GM18520 (cell line): Measurements from ENCODE around the gene RRP15.

Experiments used
- ATAC-seq: cut with Tn5 transposase; IDR thresholded peaks from one replicate; pipeline ENCODE4 v1.9.1; 2021; ENCODE audit not compliant: unreplicated experiment

The RRP15 gene

DNA sequence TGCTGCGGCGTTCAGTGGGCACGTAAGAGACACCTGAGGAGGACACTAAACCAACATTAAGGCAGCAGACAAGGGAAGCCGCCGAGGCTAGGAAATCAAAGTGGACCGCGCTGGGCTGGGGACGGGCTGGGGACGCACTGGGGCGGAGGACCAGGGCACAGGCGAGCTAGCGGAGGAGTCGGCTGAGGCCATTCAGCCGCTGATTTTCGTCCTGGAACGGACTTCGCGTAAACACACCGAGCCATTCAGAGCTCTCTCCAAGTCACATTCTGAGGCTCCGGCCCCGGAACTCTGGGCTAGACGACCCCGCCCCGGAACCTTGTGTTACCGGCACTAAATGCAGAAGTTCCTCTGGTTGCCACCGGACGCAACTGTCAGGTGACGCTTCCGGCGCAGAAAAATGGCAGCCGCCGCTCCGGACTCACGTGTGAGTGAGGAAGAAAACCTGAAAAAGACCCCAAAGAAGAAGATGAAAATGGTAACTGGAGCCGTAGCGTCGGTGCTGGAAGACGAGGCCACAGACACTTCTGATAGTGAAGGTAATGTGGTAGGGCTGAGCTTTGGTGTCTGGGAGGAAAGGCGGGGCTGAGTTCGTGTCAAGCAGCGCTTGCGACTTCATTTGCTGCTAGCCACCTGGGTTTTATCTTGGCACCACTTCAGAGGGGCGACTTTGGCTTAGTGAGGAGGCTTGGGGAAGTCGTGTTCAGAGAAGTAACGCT, at the start of gene RRP15:
Gene RRP15, plus strand, starts transcription at position 377 of the 719 bp plus-strand sequence. Its CDS starts 24 bp downstream, at position 401.
- ATAC-seq, result peak; percentile 99

GRCh38 chr1:218242171-218242570, 42.9 kb upstream of the RRP15 start:
- ATAC-seq, result no peak

GRCh38 chr1:218247339-218247738, 37.8 kb upstream of the RRP15 start:
- no peak for ATAC-seq

GRCh38 chr1:218249338-218250140, 35.6 kb upstream of the RRP15 start:
- ATAC-seq, result no peak

- ATAC-seq, result no peak
Observed at GRCh38 chr1:218250492-218250891, 34.6 kb upstream of the RRP15 start.

DNA sequence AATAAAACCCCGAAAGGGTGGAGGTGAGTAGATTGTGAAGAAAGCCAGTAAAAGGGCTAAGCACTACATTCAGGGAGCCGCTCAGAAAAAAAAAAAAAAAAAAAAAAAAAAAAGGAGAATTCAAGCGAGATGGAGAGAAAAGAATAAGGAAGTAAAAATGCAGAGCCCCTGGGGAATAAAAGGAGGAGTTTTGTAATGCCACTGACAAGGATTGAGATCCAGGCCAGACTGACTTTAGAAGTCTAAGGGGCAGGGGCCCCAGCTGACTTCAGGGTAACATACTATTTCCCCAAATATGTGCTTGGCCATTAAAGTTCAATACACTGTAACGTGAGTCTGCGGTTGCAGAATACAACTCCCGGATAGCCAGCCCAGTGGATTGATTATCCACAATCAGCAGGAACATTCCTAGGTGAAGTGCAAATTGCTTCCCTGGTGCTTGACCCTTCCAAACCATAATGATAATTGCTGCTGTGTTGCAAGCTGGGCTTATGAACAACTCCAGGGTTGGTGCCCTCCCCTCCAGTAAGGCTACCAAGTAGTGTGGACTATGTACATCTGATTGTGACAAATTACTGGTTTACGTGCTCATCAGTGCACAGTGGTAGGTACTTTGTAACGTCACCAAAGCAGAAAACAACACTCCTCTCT, 30.7 kb upstream of the RRP15 start:
- ATAC-seq, result no peak

GRCh38 chr1:218255090-218255489, 30.0 kb upstream of the RRP15 start:
- ATAC-seq, result no peak

- ATAC-seq, result no peak
Observed at GRCh38 chr1:218257371-218257770, 27.7 kb upstream of the RRP15 start.

DNA sequence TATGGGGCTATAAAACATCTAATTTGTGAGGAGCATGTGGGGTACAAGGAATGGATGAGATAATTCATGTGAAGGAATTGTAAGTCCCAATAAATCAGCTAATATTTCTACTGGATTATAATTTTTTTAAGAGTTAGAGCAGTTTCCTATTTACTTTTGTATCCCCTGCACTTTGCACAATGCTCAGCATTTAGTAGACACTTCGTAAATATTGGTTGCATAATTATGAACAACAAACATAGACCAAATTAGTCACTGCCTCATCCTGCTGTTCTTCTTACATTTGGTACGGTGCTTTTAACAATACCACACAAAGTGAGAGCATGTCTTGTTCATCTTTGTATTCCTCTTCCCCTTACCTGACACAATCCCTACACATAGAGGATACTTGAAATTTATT, 27.1 kb upstream of the RRP15 start:
- ATAC-seq, result no peak

GRCh38 chr1:218259339-218259738, 25.8 kb upstream of the RRP15 start:
- no peak for ATAC-seq

- no peak for ATAC-seq
Observed at GRCh38 chr1:218259800-218260199, 25.3 kb upstream of the RRP15 start.

DNA sequence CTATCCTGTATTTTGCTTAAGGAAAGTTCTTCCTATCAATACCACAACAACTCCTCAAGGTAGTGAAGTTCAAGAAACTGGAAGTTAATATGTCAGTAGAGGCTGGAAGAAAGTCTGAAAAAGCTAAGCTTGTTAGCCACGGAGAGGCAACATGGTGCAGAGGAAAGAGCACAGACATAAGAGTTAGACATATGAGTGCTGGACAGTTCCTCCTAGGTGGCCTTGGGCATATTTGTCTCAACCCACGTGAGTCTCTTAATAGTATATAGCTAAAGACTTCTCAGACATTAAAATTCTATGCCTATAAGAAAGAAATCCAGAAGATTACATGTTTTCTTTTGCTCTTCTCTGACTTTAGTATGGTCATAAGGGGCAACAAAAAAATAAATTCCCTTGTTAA, 22.8 kb upstream of the RRP15 start:
- ATAC-seq, result no peak

- no peak for ATAC-seq
Observed at GRCh38 chr1:218266356-218266755, 18.7 kb upstream of the RRP15 start.

DNA sequence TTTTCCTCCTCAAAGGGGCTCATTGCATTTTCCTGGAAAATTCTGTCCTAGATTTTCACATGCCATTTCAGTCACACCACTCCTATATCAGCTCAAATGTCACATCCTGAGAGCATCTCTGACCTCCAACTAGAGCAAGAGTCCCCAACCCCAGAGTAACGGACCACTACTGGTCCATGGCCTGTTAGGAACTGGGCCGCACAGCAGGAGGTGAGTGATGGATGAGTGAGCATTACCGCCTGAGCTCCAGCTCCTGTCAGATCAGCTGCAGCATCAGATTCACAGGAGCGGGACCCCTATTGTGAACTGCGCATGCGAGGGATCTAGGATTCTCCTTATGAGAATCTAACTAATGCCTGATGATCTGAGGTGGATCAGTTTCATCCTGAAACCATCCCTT, 12.7 kb upstream of the RRP15 start:
- no peak for ATAC-seq

DNA sequence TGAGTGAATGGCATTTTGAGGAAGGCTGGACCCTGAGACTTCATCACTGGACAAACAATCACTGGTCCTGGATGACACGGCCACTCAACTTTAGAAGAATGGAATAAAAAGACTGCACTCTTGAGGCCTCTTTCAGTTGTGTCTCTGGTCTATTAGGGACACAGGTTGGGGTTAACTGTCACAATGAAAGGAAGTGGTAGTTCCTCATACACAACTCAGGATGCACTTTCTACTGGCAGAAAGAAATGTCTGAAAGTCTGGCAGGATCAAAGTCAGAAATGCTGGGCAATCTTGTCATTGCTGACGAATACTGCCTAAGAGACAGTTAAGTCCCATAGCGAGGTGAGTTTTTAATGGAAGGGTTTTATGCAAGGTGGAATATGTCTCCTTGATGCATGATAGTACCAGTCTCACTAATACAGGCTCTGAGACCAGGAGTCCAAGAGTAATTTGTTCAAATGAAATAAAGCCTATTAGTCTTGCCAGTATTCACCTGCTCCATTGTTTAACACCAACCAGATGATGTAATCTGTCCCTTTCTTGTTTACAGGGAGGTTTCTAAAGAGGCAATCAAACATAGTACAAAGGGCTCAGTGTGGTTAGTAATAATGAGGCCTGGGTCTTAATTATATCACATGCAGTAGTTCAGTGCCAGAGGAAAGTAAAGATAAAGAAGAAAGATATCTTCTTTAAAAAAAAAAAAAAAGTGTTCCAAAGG, 11.2 kb upstream of the RRP15 start:
- ATAC-seq, result no peak

DNA sequence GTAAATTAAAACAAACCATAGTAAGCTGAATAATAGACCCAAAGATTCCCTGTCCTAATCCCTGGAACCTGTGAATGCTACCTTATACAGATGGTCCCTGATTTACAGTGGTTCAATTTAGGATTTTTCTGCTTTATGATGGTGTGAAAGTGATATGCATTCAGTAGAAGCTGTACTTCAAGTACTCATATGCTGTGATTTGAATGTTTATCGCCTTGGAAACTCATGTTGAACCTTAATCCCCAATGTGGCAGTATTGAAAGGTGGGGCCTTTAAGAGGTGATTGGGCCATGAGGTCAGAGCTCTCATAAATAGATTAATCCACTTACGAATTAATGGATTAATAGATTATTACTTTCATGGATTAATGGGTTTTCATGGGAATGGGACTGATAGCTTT, 10.6 kb upstream of the RRP15 start:
- ATAC-seq, result no peak

GRCh38 chr1:218275823-218276222, 9.3 kb upstream of the RRP15 start:
- no peak for ATAC-seq

GRCh38 chr1:218281285-218281684, 3.8 kb upstream of the RRP15 start:
- ATAC-seq, result no peak

DNA sequence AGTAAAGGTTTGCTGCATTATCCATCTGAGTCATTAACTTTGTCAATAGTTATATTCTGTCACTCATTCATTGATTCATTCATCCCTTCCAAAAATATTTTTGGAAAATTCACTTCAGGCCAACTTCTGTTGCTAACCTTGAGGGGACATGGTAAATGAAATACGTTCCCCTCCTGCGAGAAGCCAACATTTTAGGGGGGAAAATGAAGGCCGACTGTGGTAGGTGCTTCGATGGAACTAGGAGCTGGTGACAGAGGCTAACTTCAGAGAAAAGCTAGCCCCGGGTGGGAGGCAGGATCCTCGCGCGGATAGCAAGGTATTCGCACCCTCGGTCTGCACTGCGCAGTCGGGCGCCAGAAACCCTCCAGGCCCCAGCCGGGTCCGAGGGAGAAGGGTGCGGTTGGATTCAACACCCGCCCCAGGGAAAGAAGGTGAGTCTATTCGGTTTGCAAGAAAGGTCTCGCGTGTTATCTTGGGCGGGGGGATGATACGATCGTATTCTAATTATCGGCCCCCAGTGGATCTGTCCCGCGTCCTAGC, 646 bp upstream of the RRP15 start:
- ATAC-seq, result no peak

GRCh38 chr1:218292515-218292914, 7.4 kb downstream of the RRP15 start:
- no peak for ATAC-seq

DNA sequence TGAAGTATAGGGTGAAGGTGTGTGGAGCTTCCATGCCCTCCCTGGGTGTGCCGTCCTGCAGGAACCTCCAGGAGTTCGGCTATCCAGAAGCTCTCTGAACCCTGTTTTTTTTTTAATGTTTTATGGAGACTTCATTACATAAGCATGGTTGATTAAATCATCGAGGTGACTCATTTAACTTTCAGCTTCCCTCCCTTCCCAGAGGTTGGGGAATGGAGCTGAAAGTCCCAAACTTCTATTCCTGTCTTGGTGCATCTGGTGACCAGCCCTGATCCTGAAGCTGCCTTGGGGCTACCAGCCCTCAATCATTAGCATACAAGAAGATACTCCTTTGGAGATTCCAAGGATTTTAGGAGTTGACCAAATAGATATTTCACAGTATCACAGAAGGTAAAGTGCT, 9.5 kb downstream of the RRP15 start:
- no peak for ATAC-seq
